HuH-7 (cell line): Measurements from ENCODE around the gene CLEC16A.
"Not testable (repeated sequence)": the region's sequence is repeated elsewhere in the genome, so short reads cannot be mapped to it uniquely, and the experiment has no call there.

Experiments
- DNase-seq: peaks from one replicate; pipeline ENCODE4 v3.0.0; 2011; ENCODE audit warnings: low spot score

CLEC16A gene

GRCh38 chr16:10923650-10924214 lies 20.6 kb upstream of the CLEC16A start:
- DNase-seq, result no peak

GRCh38 chr16:10925285-10925684 lies 19.1 kb upstream of the CLEC16A start:
- not testable (repeated sequence) for DNase-seq

GRCh38 chr16:10926094-10926493 lies 18.3 kb upstream of the CLEC16A start:
- no peak for DNase-seq

- DNase-seq, result no peak
These were observed 17.5 kb upstream of the CLEC16A start for GRCh38 chr16:10926867-10927266.

GRCh38 chr16:10927497-10928112 lies 16.8 kb upstream of the CLEC16A start:
- DNase-seq, result no peak

DNA sequence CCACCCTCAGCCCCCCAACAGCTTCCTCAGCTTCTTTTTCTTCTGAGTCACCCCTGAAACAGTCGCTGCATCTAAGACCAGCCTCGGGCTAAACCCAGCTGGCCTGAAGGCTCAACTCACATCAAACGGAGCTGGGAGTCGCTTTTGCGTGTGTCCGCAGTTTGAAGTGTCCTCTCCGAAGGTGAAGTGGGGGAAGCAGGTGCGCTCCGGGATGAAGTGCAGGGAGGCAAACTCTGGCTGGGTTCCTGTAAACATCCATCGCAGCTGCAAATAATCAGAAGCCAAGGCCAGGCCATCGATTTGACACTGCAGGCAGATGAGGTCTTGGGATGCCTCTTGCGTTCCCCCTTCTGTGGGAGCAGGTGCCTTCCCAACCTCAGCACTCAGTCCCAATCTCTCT lies 15.3 kb upstream of the CLEC16A start:
- DNase-seq, result not testable (repeated sequence)

GRCh38 chr16:10929853-10930754 lies 14.3 kb upstream of the CLEC16A start:
- no peak for DNase-seq

DNA sequence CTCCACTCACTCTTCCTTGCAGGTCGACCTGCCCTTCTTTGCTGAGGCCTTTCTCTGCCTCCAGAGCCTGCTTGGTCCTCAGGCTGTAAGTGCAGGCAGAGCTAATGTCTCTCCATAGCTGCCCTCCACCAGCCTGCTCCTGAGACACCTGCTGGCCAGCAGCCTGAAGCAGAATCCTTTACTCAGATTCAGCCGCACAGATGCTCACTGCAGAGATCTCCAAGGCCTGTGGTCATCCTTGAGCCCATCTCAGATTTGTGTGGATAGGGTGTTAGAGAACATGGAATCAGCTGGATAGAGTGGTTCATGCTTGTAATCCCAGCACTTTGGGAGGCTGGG lies 13.6 kb upstream of the CLEC16A start:
- no peak for DNase-seq

DNA sequence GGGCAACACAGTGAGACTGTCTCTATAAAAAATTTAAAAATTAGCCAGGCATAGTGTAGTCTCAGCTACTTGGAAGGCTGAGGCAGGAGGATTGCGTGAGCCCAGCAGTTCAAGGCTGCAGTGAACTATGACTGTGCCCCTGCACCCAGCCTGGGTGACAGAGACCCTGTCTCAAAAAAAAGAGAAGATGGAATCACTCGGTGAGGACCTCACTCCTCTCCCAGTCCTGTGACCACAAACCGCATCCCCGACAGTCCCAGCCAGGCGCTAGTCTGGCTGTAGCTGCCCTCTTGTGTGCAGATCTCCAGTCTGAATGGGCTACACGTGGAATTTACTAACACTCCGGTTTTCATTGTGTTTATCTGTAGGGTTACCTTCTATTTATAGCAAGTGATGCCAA lies 13.2 kb upstream of the CLEC16A start:
- DNase-seq, result no peak

DNA sequence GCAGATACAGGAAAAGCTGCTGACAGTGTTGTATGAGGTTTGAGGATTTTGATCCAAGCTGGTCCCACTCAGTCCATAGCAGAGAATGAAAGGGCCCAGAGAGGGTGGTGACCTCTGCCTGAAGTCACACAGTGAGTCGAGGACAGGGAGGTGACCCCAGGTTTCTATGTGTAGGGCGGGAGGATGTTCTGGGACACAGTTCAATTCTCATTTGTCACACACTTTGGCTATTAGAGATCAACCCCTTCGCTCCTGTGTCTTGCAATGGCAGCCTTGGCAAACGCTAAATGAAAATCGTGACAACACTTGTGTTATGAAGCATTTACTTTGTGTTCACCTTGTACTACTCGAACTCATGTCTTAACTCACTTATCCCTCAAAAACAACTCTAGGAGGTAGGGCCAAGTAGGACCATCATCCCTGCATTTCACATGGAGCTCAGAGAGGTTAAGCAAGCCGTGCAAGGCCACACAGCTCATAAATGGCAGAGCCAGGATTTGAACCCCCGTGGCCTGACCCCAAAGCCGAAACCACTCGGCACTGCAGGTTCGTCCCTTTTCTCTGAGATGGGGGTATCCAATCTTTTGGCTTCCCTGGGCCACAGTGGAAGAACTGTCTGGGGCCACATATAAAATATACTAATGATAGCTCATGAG lies 12.3 kb upstream of the CLEC16A start:
- DNase-seq, result no peak

GRCh38 chr16:10932959-10933710 lies 11.2 kb upstream of the CLEC16A start:
- DNase-seq, result no peak

DNA sequence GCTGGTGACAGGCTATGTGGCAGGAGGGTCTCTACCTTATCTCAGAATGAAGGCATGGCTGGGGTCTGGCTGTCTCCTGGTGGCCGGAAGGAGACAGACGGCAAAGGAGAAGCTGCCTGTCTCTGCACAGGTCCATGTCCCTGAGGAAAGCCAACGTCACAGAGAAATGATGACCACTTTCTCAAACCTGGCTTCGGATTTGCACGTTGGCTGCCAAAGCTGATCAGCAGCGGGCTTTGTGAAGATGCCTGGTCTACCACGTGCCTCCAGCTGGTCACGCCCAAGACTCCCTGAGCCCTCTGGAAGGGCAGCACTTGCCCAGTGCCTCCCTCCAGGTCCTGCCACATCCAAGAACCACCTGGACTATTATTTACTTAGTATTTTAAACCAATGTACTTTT lies 10.5 kb upstream of the CLEC16A start:
- no peak for DNase-seq

GRCh38 chr16:10934325-10935107 lies 9.8 kb upstream of the CLEC16A start:
- no peak for DNase-seq

GRCh38 chr16:10935226-10935915 lies 9.0 kb upstream of the CLEC16A start:
- DNase-seq, result no peak

- DNase-seq, result no peak
These were observed 7.9 kb upstream of the CLEC16A start for GRCh38 chr16:10936272-10936984.

DNA sequence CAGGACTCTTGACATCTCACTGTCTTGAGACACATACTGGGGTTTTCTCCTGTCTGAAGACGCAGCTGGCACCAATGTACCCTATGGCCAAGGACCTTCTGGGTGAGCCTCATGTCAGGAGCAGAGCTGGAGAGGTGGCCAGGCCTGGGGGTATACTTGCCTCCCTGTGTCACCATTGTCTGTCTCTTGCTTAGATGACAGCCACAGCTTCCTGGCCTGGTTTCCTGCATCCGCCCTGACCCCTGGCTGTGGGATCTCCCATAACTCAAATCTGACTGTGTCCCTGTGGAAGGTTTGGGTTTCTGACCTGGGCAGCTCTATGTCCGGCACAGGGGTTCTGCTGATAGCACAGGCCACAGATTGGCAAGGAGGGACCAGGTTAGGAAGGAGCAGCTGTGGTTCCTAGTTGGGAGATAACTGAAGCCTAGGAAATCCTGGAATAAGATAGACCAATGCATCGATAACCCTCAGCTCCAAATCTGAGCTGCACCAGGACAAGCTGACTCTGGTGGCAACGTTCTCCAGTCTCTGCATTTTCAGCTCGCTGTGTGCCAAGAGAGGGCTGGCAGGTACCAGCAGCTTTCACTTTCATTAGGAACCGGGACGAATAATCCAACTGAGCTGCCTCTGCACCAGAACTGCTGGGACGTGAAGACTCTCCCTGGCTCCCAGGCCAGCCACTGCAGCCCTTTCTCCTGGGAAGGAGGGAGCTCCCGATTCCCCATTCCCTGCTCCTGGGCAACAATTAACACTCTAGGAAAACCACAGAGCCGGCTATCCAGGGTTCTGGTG lies 7.1 kb upstream of the CLEC16A start:
- no peak for DNase-seq

GRCh38 chr16:10938321-10938720 lies 6.0 kb upstream of the CLEC16A start:
- DNase-seq, result no peak

- no peak for DNase-seq
These were observed 5.3 kb upstream of the CLEC16A start for GRCh38 chr16:10938796-10939648.
